Heart right ventricle (tissue), 16 donors: ENCODE measurements around the gene NAALADL2. TPM values are rescaled to one million over a fixed set of nuclear protein-coding genes. Genes with fewer than 3 reads are reported as not detected.

Experiments
- ATAC-seq, 8 donors: fragments of 200-7000 bp; cut with Tn5 transposase; one replicate each; pipeline ENCODE4 v1.9.1; 2020; ENCODE audit warnings: mild to moderate bottlenecking in 8 of 8, moderate library complexity in 8 of 8, moderate number of reproducible peaks in 1 of 8
- DNase-seq, 2 donors: peaks; one replicate each; pipeline ENCODE4 v3.0.0-alpha.2; 2020
- H3K27ac ChIP-seq, 10 donors: fragments of 200-600 bp; sonication (generic) in 2 of 10; one replicate each; pipeline versions ENCODE4 v1.5.0 to v1.8.0; 2020 to 2022; ENCODE audit warnings: mild to moderate bottlenecking in 3 of 10
- H3K27me3 ChIP-seq, 7 donors: fragments of 200-600 bp; one replicate each; pipeline ENCODE4 v1.8.0; 2021 to 2022; ENCODE audit warnings: mild to moderate bottlenecking in 2 of 7
- H3K36me3 ChIP-seq, 9 donors: fragments of 200-600 bp; sonication (generic) in 1 of 9; one replicate each; pipeline versions ENCODE4 v1.5.0 to v1.8.0; 2020 to 2022; ENCODE audit warnings: mild to moderate bottlenecking in 2 of 9
- H3K4me1 ChIP-seq, 9 donors: fragments of 200-600 bp; sonication (generic) in 1 of 9; one replicate each; pipeline versions ENCODE4 v1.5.0 to v1.8.0; 2020 to 2022; ENCODE audit warnings: mild to moderate bottlenecking in 4 of 9
- H3K4me3 ChIP-seq, 10 donors: fragments of 200-600 bp; sonication (generic) in 2 of 10; one replicate each; pipeline versions ENCODE4 v1.5.0 to v1.8.0; 2020 to 2022; ENCODE audit warnings: mild to moderate bottlenecking in 7 of 10, moderate library complexity in 2 of 10
- H3K9me3 ChIP-seq, 11 donors: fragments of 200-600 bp in 10 of 11; sonication (generic) in 2 of 11; one replicate each; pipeline versions ENCODE4 v1.5.0 to v1.8.0; 2013 to 2022; ENCODE audit warnings: mild to moderate bottlenecking in 2 of 11, control low read depth in 1 of 11, moderate library complexity in 1 of 11
- CTCF ChIP-seq, 9 donors: fragments of 200-600 bp; sonication (generic) in 2 of 9; IDR thresholded peaks; one replicate each; pipeline versions ENCODE4 v1.5.0 to v1.8.0; 2021 to 2022; ENCODE audit warnings: antibody characterized with exemption in 9 of 9, mild to moderate bottlenecking in 5 of 9, moderate library complexity in 1 of 9
- WGBS, 2 donors: extraction: QIAGEN DNeasy Blood & Tissue Kit; methylation state at CpG; one replicate each; pipeline ENCODE4 v1.1.7; 2013; ENCODE audit warnings: inconsistent platforms in 1 of 2; 5-methylcytosine and 5-hydroxymethylcytosine counted together
- intact Hi-C, 10 donors: fragments of 100-400 bp; cut with DNase I; formaldehyde crosslinking; loops; one replicate each; pipeline versions ENCODE4 v1.11.1 to v1.14.2; 2022
- polyA plus RNA-seq, 2 donors: library from polyadenylated mRNA; stranded (reverse); fragments of 200-250 nt; gene quantifications; one replicate each; pipeline ENCODE4 v1.2.3, GENCODE V29; 2013
- total RNA-seq, 10 donors: library from RNA; stranded (reverse); fragmentation: NEBNext Ultra II Directional in 3 of 10; extraction: Animal tissue kit (Norgen Biotek cat#: 25700) in 3 of 10; gene quantifications; one replicate each; pipeline versions ENCODE4 v1.2.1 to v1.2.4, GENCODE V29; 2021 to 2023
- donor health status: Arrhythmogenic right ventricular cardiomyopathy.
- donor health status: ischemic (EF 13 %, LVEDD 7.1; RV severe dilation, severe dysfunction).
- donor health status: healthy with polysubstance abuse.
- donor health status: DM: no; HTN: yes; CAD: no.
- donor health status: DM: no; HTN: no; CAD: no.
- donor health status: ischemic (EF 25% LVEDD 6.9; RV normal size, moderate dysfunction).
- donor health status: ischemic (EF 25% LVEDD 5.7; RV mildly dilated, moderate dysfunction).
- donor health status: healthy.
- donor health status: DM: yes; HTN: yes; CAD: no.
- donor health status: Ischemic cardiomyopathy.
- donor health status: ischemic (EF 35%, LVEDD 5.7; RV mildly dilated, moderate dysfunction).
- donor health status: nonischemic (EF 11% LVEDD 7.7; RV severe dilation, severe dysfunction).
- donor health status: DM: yes; HTN: yes; CAD: no.
- donor health status: PGD.
- donor health status: ischemic (EF 29% LVEDD 5.4; RV normal size, mild dysfunction).
- donor health status: nonischemic (EF 23%, LVEDD 6.1; RV moderate dilation, normal function).

The NAALADL2 gene
- total and polyA plus RNA-seq, 12 donors: 0.36 to 11.9 (median 5.2) TPM

- H3K4me1 ChIP-seq: no peaks in the 10 kb centered on the region
- no peak for ATAC-seq
- intact Hi-C loops: no loop called here
- no peak for TF ChIP-seq CTCF (IDR thresholded peaks at IDR 0.05)
- H3K27me3 ChIP-seq: no peaks in the 10 kb centered on the region
- H3K36me3 ChIP-seq: no peaks in the 10 kb centered on the region
- H3K27ac ChIP-seq: no peak overlapping the region
- peaks cover 0 to 11% (median 0%) of the 10 kb centered on the region in 11 donors for H3K9me3 ChIP-seq
- no peak for DNase-seq
- WGBS, 2 donors: 68 to 86% methylated on average over 4 of the region's 4 CpGs
- no peak overlapping the region for H3K4me3 ChIP-seq
These were observed 533.5 kb downstream of the NAALADL2 start for GRCh38 chr3:175392653-175393052.

- DNase-seq: no peak
- WGBS, 2 donors: 76 to 80% methylated on average over 3 of the region's 3 CpGs
These were observed 538.2 kb downstream of the NAALADL2 start for GRCh38 chr3:175397372-175397771.

GRCh38 chr3:175398676-175399075 lies 539.5 kb downstream of the NAALADL2 start:
- DNase-seq (no peak), ATAC-seq (no peak)
- TF ChIP-seq CTCF (IDR thresholded peaks at IDR 0.05): no peak
- H3K27ac ChIP-seq: no peak overlapping the region
- no peaks in the 10 kb centered on the region for H3K4me1 ChIP-seq
- intact Hi-C loops: no loop called here
- no peaks in the 10 kb centered on the region for H3K36me3 ChIP-seq
- 75 to 83% methylated on average over 4 of the region's 4 CpGs for WGBS, 2 donors
- H3K4me3 ChIP-seq: no peak overlapping the region
- no peaks in the 10 kb centered on the region for H3K27me3 ChIP-seq
- peaks cover 0 to 11% (median 0%) of the 10 kb centered on the region in 11 donors for H3K9me3 ChIP-seq

More at GRCh38 chr3:175397372-175397771, 538.2 kb downstream of the NAALADL2 start:
- ATAC-seq: peak in 1 of 8 donors; percentile 49
- Histone ChIP-seq H3K27ac (no peak overlapping the region), H3K9me3 (peaks cover 0 to 11% (median 0%) of the 10 kb centered on the region in 11 donors), H3K4me3 (no peak overlapping the region), H3K27me3 (no peaks in the 10 kb centered on the region), H3K4me1 (no peaks in the 10 kb centered on the region), H3K36me3 (no peaks in the 10 kb centered on the region)
- TF ChIP-seq CTCF (IDR thresholded peaks at IDR 0.05): no peak
- intact Hi-C loops: no loop called here

- DNase-seq: no peak
- Histone ChIP-seq H3K27ac (no peak overlapping the region), H3K27me3 (no peaks in the 10 kb centered on the region), H3K9me3 (peaks cover 0 to 11% (median 0%) of the 10 kb centered on the region in 11 donors), H3K36me3 (no peaks in the 10 kb centered on the region), H3K4me3 (no peak overlapping the region), H3K4me1 (no peaks in the 10 kb centered on the region)
- WGBS, 2 donors: 82 to 89% methylated on average over 5 of the region's 5 CpGs
- ATAC-seq: no peak
- intact Hi-C loops: no loop called here
- TF ChIP-seq CTCF (IDR thresholded peaks at IDR 0.05): no peak
These were observed 540.2 kb downstream of the NAALADL2 start for GRCh38 chr3:175399156-175399840.
